H1 (cell line): ENCODE results near the gene ZBTB20. TPM values are rescaled to one million over a fixed set of nuclear protein-coding genes. Genes with fewer than 3 reads are reported as not detected.

Experiments
- CTCF ChIA-PET: fragments of 300-600 bp; sonication (Branson Sonifier 250); formaldehyde crosslinking; loops from one replicate; lab custom pipeline; 2021; ENCODE audit not compliant: partially characterized antibody; lab: Charles Lee
- POLR2A ChIA-PET: fragments of 300-600 bp; sonication (Branson Sonifier 250); formaldehyde crosslinking; loops from one replicate; lab custom pipeline; 2021; ENCODE audit warnings: inconsistent platforms; ENCODE audit not compliant: partially characterized antibody; lab: Charles Lee
- DNase-seq, 2 experiments: peaks; one replicate each; pipeline versions ENCODE4 v3.0.0 to v3.0.0-alpha.2; 2010 to 2022; ENCODE audit warnings: low spot score in 2 of 2, low read depth in 1 of 2, mixed read lengths in 1 of 2
- FAIRE-seq: peaks from 2 replicates; lab custom pipeline; 2011; peaks lifted over from hg19 to GRCh38; lab: Jason Lieb, UNC
- H2AFZ ChIP-seq: 2 replicates; pipeline ENCODE4 v1.8.1; 2012; ENCODE audit warnings: low read length, inconsistent platforms
- H2AK5ac ChIP-seq: 2 replicates; pipeline ENCODE4 v1.6.1; 2013; ENCODE audit warnings: low read depth, low read length
- H2BK120ac ChIP-seq: replicated peaks from 2 replicates; pipeline ENCODE3; 2013; ENCODE audit warnings: low read depth, low read length, inconsistent platforms
- H2BK12ac ChIP-seq: 2 replicates; pipeline ENCODE4 v1.6.1; 2013; ENCODE audit warnings: low read depth, low read length
- H2BK15ac ChIP-seq: 2 replicates; pipeline ENCODE4 v1.6.1; 2013; ENCODE audit warnings: low read length
- H2BK20ac ChIP-seq: 2 replicates; pipeline ENCODE4 v1.6.1; 2013; ENCODE audit warnings: low read length
- H2BK5ac ChIP-seq: 2 replicates; pipeline ENCODE4 v1.6.1; 2013; ENCODE audit warnings: low read depth, low read length
- H3K14ac ChIP-seq: 2 replicates; pipeline ENCODE4 v1.6.1; 2013; ENCODE audit warnings: inconsistent platforms; ENCODE audit not compliant: insufficient read length
- H3K18ac ChIP-seq: 2 replicates; pipeline ENCODE4 v1.6.1; 2013; ENCODE audit warnings: low read length; ENCODE audit errors: extremely low read depth
- H3K23ac ChIP-seq: 2 replicates; pipeline ENCODE4 v1.6.1; 2013; ENCODE audit warnings: inconsistent platforms; ENCODE audit not compliant: insufficient read length
- H3K23me2 ChIP-seq: 2 replicates; pipeline ENCODE4 v1.6.1; 2013; ENCODE audit warnings: low read depth, low read length
- H3K27ac ChIP-seq: 2 replicates; pipeline ENCODE4 v1.6.1; 2011; ENCODE audit warnings: low read depth, low read length, inconsistent platforms
- H3K27me3 ChIP-seq, 4 experiments: replicated peaks in 1 of 4; 1 replicate in 1 of 4; 2 replicates in 3 of 4; pipeline versions ENCODE4 v1.6.1 to v1.8.1; 2011 to 2013; ENCODE audit warnings: low read length in 3 of 4, mild to moderate bottlenecking in 3 of 4, inconsistent platforms in 2 of 4, mixed read lengths in 2 of 4, moderate library complexity in 1 of 4; ENCODE audit not compliant: control insufficient read depth in 3 of 4, insufficient read depth in 3 of 4; ENCODE audit errors: extremely low read depth in 1 of 4
- H3K36me3 ChIP-seq, 4 experiments: 2 replicates each; pipeline versions ENCODE4 v1.6.1 to v1.8.1; 2011 to 2013; ENCODE audit warnings: mild to moderate bottlenecking in 4 of 4, low read length in 3 of 4, moderate library complexity in 2 of 4, control low read depth in 1 of 4, inconsistent platforms in 1 of 4; ENCODE audit not compliant: insufficient read depth in 4 of 4, control insufficient read depth in 2 of 4
- H3K4ac ChIP-seq: replicated peaks from 2 replicates; pipeline ENCODE3; 2013; ENCODE audit warnings: low read length, low read depth, mixed read lengths, inconsistent platforms; ENCODE audit not compliant: insufficient read length
- H3K4me1 ChIP-seq, 4 experiments: replicated peaks in 1 of 4; 1 replicate in 1 of 4; 2 replicates in 3 of 4; pipeline versions ENCODE4 v1.6.1 to v1.8.1; 2011 to 2013; ENCODE audit warnings: low read length in 3 of 4, inconsistent platforms in 2 of 4, mixed read lengths in 1 of 4; ENCODE audit not compliant: insufficient read depth in 4 of 4, control insufficient read depth in 3 of 4
- H3K4me2 ChIP-seq, 2 experiments: 2 replicates each; pipeline versions ENCODE4 v1.6.1 to v1.8.1; 2011 to 2013; ENCODE audit warnings: low read depth in 2 of 2, low read length in 2 of 2, control low read depth in 1 of 2, inconsistent platforms in 1 of 2, mild to moderate bottlenecking in 1 of 2; ENCODE audit not compliant: insufficient read depth in 1 of 2
- H3K4me3 ChIP-seq, 4 experiments: fragments of 200-600, 300-600 bp in 1 of 4; sonication (generic), shearing (Covaris generic), sonication (Bioruptor Twin) in 1 of 4; 2 replicates each; pipeline versions ENCODE4 v1.5.1 to v1.8.1; 2011 to 2016; ENCODE audit warnings: low read length in 4 of 4, low read depth in 3 of 4, control low read depth in 2 of 4, inconsistent platforms in 2 of 4, mild to moderate bottlenecking in 2 of 4, mixed read lengths in 1 of 4, moderate library complexity in 1 of 4; ENCODE audit not compliant: insufficient read depth in 2 of 4; ENCODE audit errors: extremely low read depth in 1 of 4
- H3K56ac ChIP-seq: replicated peaks from 2 replicates; pipeline ENCODE3; 2013; ENCODE audit warnings: low read depth, mild to moderate bottlenecking, mixed read lengths, low read length, inconsistent platforms; ENCODE audit not compliant: insufficient read length
- H3K79me1 ChIP-seq: 2 replicates; pipeline ENCODE4 v1.6.1; 2013; ENCODE audit warnings: low read depth, low read length, control low read depth
- H3K79me2 ChIP-seq, 2 experiments: 2 replicates each; pipeline versions ENCODE4 v1.6.1 to v1.8.1; 2012 to 2013; ENCODE audit warnings: low read length in 2 of 2, mild to moderate bottlenecking in 2 of 2, inconsistent platforms in 1 of 2; ENCODE audit not compliant: insufficient read depth in 2 of 2, control insufficient read depth in 1 of 2
- H3K9ac ChIP-seq, 4 experiments: replicated peaks in 1 of 4; 1 replicate in 1 of 4; 2 replicates in 3 of 4; pipeline versions ENCODE4 v1.6.1 to v1.8.1; 2011 to 2013; ENCODE audit warnings: low read depth in 3 of 4, low read length in 3 of 4, control low read depth in 2 of 4, mild to moderate bottlenecking in 2 of 4, moderate library complexity in 2 of 4, inconsistent platforms in 1 of 4; ENCODE audit errors: extremely low read depth in 1 of 4
- H3K9me3 ChIP-seq, 2 experiments: 2 replicates each; pipeline versions ENCODE4 v1.6.1 to v1.8.1; 2012 to 2013; ENCODE audit warnings: mild to moderate bottlenecking in 2 of 2, moderate library complexity in 2 of 2, control low read depth in 1 of 2, inconsistent platforms in 1 of 2, low read depth in 1 of 2, low read length in 1 of 2, mixed read lengths in 1 of 2; ENCODE audit not compliant: insufficient read depth in 2 of 2
- H4K20me1 ChIP-seq, 2 experiments: replicated peaks in 1 of 2; 2 replicates each; pipeline versions ENCODE3 to v1.8.1; 2011 to 2013; ENCODE audit warnings: inconsistent platforms in 2 of 2, low read length in 2 of 2, mild to moderate bottlenecking in 1 of 2; ENCODE audit not compliant: insufficient read depth in 2 of 2, control insufficient read depth in 1 of 2
- H4K5ac ChIP-seq: 2 replicates; pipeline ENCODE4 v1.6.1; 2013; ENCODE audit warnings: low read length, low read depth, mixed read lengths, inconsistent platforms; ENCODE audit not compliant: insufficient read length
- H4K8ac ChIP-seq: 2 replicates; pipeline ENCODE4 v1.8.0; 2013; ENCODE audit warnings: mild to moderate bottlenecking, moderate library complexity, low read length, inconsistent platforms; ENCODE audit not compliant: insufficient read depth; ENCODE audit errors: extremely low read depth
- H4K91ac ChIP-seq: replicated peaks from 2 replicates; pipeline ENCODE3; 2013; ENCODE audit warnings: low read length, mixed read lengths, inconsistent platforms; ENCODE audit not compliant: insufficient read length
- GTF2F1 ChIP-seq: IDR thresholded peaks from 2 replicates; pipeline ENCODE4 v1.6.1; 2012; ENCODE audit warnings: low read depth, low read length, improper control_type of control experiment, borderline replicate concordance
- polyA plus RNA-seq, 7 experiments: library from polyadenylated mRNA; depleted of rRNA in 3 of 7; stranded (reverse) in 5 of 7; unstranded in 2 of 7; fragments of >200 nt in 5 of 7; fragments of 200-250 nt in 2 of 7; gene quantifications; 1 replicate in 5 of 7; 2 replicates in 1 of 7; 4 replicates in 1 of 7; pipeline versions ENCODE4 v1.2.1 to v1.2.3, GENCODE V29; 2011 to 2013; ENCODE audit warnings: missing spikeins in 2 of 7, mixed read lengths in 2 of 7
- total RNA-seq: library from RNA; stranded (reverse); fragmentation: NEBNext Ultra II Directional; extraction: Animal tissue kit (Norgen Biotek cat#: 25700); gene quantifications from 2 replicates; pipeline ENCODE4 v1.2.1, GENCODE V29; 2021

ZBTB20 gene
- total and polyA plus RNA-seq, 2 of the 8 experiments (the other 6 are each of a cell fraction or from before 2014, with no cell fraction given), result 0.35 to 1.3 TPM

- Histone ChIP-seq H3K27me3 (no peaks in the 10 kb centered on the region), H3K4ac (no peak overlapping the region), H2AK5ac (no peak overlapping the region), H4K5ac (no peak overlapping the region), H2AFZ (no peak overlapping the region), H3K4me3 (no peak overlapping the region), H3K18ac (no peak overlapping the region), H3K27ac (no peak overlapping the region), H4K8ac (no peak overlapping the region), H3K79me2 (no peaks in the 10 kb centered on the region), H2BK20ac (no peak overlapping the region)
- DNase-seq (no peak), FAIRE-seq (no peak)
- no peak for TF ChIP-seq GTF2F1
- TF ChIP-seq, all 59 proteins: peak for 0
- Histone ChIP-seq H2BK5ac (no peak overlapping the region), H3K9me3 (no peaks in the 10 kb centered on the region), H3K36me3 (no peaks in the 10 kb centered on the region), H3K23ac (no peak overlapping the region), H3K4me2 (no peak overlapping the region), H3K9ac (no peak overlapping the region), H3K79me1 (no peaks in the 10 kb centered on the region), H2BK12ac (no peak overlapping the region), H3K14ac (no peak overlapping the region), H4K91ac (no peak overlapping the region), H3K56ac (no peak overlapping the region), H2BK15ac (no peak overlapping the region), H3K4me1 (peaks cover 0 to 16% (median 11%) of the 10 kb centered on the region in 4 experiments; a peak in 6 of 7 replicates), H3K23me2 (no peaks in the 10 kb centered on the region), H2BK120ac (no peak overlapping the region), H4K20me1 (no peaks in the 10 kb centered on the region)
- ChIA-PET CTCF (interaction anchor here (0.5 kb wide), 1 partner anchor 65 kb away, joined by 4 read pairs; no protein-coding TSS in a partner anchor), POLR2A (interaction anchor here (1.1 kb wide), 1 partner anchor 12 kb away, joined by 4 read pairs; no protein-coding TSS in a partner anchor)
These were observed 580.3 kb downstream of the ZBTB20 start for GRCh38 chr3:114566767-114567166.
